Right lobe of liver (tissue), 4 donors: ENCODE results near the gene TBX4.

Experiments
- POLR2A ChIP-seq: fragments of 450-650 bp; IDR thresholded peaks from one replicate; pipeline ENCODE4 v1.6.1; 2017; ENCODE audit warnings: antibody characterized with exemption, mild to moderate bottlenecking
- TF ChIP-seq, protein P1 (sequence below), 4 donors: fragments of 200-600 bp in 3 of 4; fragments of 450-650 bp in 1 of 4; IDR thresholded peaks; one replicate each; pipeline versions ENCODE4 v1.5.1 to v1.8.0; 2016 to 2022; ENCODE audit warnings: antibody characterized with exemption in 4 of 4, mild to moderate bottlenecking in 2 of 4
- donor health status: DM: no; HTN: no; CAD: no.
- donor health status: DM: no; HTN: no; CAD: no.
- donor health status: DM: no; HTN: yes; CAD: no.

DNA sequence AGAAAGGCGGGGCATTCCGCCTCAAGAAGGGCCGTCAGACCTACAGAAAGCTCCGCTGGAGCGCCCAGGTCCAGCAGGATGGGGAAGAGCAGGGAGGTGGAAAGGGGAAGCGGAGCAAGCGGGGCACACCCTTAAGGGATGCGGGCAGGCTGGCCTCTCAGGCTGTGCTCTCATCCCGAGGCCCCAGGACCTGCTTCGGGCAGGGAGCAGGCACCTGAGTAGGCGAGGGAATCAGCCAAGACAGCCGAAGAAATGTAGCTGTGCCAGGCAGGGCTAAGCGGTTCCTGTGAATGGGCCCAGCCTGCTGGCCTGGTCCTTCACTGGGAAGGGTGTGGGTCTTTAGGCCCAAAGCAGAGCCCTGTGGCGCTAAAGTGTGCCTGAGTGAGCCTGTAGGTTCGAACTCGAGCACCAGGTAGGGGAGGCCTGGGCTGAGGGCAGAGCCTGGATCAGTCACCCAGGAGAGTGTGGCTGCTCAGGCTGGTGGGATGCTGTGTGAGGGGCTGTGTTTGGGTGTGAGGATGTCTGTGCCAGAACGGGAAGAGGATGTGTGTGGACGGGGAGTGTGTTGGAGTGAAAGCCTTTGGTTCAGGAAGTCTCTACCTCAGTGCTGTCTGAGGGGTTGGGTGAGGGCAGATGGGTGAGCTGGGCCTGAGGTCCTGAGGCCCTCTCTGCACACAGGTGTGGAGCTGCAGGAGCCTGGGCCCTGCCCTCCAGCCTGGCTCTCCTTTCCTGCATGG lies 3.3 kb downstream of the TBX4 start:
- TF ChIP-seq, protein P1, sequence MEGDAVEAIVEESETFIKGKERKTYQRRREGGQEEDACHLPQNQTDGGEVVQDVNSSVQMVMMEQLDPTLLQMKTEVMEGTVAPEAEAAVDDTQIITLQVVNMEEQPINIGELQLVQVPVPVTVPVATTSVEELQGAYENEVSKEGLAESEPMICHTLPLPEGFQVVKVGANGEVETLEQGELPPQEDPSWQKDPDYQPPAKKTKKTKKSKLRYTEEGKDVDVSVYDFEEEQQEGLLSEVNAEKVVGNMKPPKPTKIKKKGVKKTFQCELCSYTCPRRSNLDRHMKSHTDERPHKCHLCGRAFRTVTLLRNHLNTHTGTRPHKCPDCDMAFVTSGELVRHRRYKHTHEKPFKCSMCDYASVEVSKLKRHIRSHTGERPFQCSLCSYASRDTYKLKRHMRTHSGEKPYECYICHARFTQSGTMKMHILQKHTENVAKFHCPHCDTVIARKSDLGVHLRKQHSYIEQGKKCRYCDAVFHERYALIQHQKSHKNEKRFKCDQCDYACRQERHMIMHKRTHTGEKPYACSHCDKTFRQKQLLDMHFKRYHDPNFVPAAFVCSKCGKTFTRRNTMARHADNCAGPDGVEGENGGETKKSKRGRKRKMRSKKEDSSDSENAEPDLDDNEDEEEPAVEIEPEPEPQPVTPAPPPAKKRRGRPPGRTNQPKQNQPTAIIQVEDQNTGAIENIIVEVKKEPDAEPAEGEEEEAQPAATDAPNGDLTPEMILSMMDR (IDR thresholded peaks at IDR 0.05) = no peak
- TF ChIP-seq POLR2A = no peak
